Activated CD8-positive, alpha-beta T cell treated with anti-CD3 and anti-CD28 coated beads, Interleukin-2, amount 10 ng/mL, durations not matched to agents 7 days and 5 days (primary cell): ENCODE results near the gene FOXP4. TPM values are rescaled to one million over a fixed set of nuclear protein-coding genes. Genes with fewer than 3 reads are reported as not detected.

ENCODE experiments used
- ATAC-seq: fragments of 150-1000 bp; cut with Tn5 transposase; one replicate; pipeline ENCODE4 v1.10.0; 2021; ENCODE audit warnings: moderate library complexity
- CTCF ChIA-PET: fragments of 350-600 bp; sonication (Branson Sonifier 250); formaldehyde crosslinking; loops from one replicate; lab custom pipeline; 2021; ENCODE audit warnings: antibody characterized with exemption; lab: Charles Lee
- POLR2A ChIA-PET: fragments of 350-600 bp; sonication (Branson Sonifier 250); formaldehyde crosslinking; loops from one replicate; lab custom pipeline; 2021; ENCODE audit warnings: antibody characterized with exemption; lab: Charles Lee
- DNase-seq: peaks from one replicate; pipeline ENCODE4 v3.0.0-alpha.2; 2020
- H3K27ac Mint-ChIP-seq: one replicate; pipeline ENCODE4 v1.8.0; 2021; ENCODE audit warnings: mild to moderate bottlenecking, mixed read lengths
- H3K27me3 Mint-ChIP-seq: one replicate; pipeline ENCODE4 v1.8.0; 2021; ENCODE audit warnings: low read depth, mixed read lengths
- H3K36me3 Mint-ChIP-seq: one replicate; pipeline ENCODE4 v1.8.0; 2021; ENCODE audit warnings: low read depth, mixed read lengths
- H3K4me1 Mint-ChIP-seq: one replicate; pipeline ENCODE4 v1.8.0; 2021; ENCODE audit warnings: low read depth, mixed read lengths
- H3K4me3 Mint-ChIP-seq: one replicate; pipeline ENCODE4 v1.8.0; 2021; ENCODE audit warnings: mild to moderate bottlenecking, mixed read lengths
- H3K9me3 Mint-ChIP-seq: one replicate; pipeline ENCODE4 v1.8.0; 2022; ENCODE audit warnings: mixed read lengths; ENCODE audit not compliant: insufficient read depth
- total RNA-seq, 2 experiments: library from RNA; stranded (reverse); gene quantifications; one replicate each; pipeline ENCODE4 v1.2.3, GENCODE V29; 2021

Gene FOXP4
- total RNA-seq, 2 experiments from 2014 or later: 6.7 to 7.1 TPM

GRCh38 chr6:41593839-41594238, 47.7 kb downstream of the FOXP4 start:
- Mint-ChIP-seq H3K27me3 (no peaks in the 10 kb centered on the region), H3K4me3 (no peak overlapping the region)

GRCh38 chr6:41594326-41594725, 48.1 kb downstream of the FOXP4 start:
- ChIA-PET POLR2A (no interaction called here), CTCF (interaction anchor here (0.6 to 5.3 kb wide), 7 partner anchors 8 to 288 kb away, joined by 3 to 51 read pairs (median 5); no protein-coding TSS in a partner anchor)
- H3K9me3 Mint-ChIP-seq: no peaks in the 10 kb centered on the region
- H3K36me3 Mint-ChIP-seq: no peaks in the 10 kb centered on the region
- DNase-seq (no peak), ATAC-seq (no peak)
- H3K27ac Mint-ChIP-seq: no peak overlapping the region
- no peaks in the 10 kb centered on the region for H3K4me1 Mint-ChIP-seq
- H3K27me3 Mint-ChIP-seq: no peaks in the 10 kb centered on the region
- H3K4me3 Mint-ChIP-seq: no peak overlapping the region

More at GRCh38 chr6:41593839-41594238, 47.7 kb downstream of the FOXP4 start:
- no peaks in the 10 kb centered on the region for H3K36me3 Mint-ChIP-seq
- DNase-seq (no peak), ATAC-seq (no peak)
- POLR2A ChIA-PET: no interaction called here
- no peak overlapping the region for H3K27ac Mint-ChIP-seq
- H3K9me3 Mint-ChIP-seq: no peaks in the 10 kb centered on the region
- CTCF ChIA-PET: interaction anchor here (1.0 to 5.3 kb wide), 6 partner anchors 9 to 226 kb away, joined by 3 to 51 read pairs (median 9); no protein-coding TSS in a partner anchor
- H3K4me1 Mint-ChIP-seq: no peaks in the 10 kb centered on the region

GRCh38 chr6:41594766-41595165, 48.6 kb downstream of the FOXP4 start:
- DNase-seq: no peak
- Mint-ChIP-seq H3K9me3 (no peaks in the 10 kb centered on the region), H3K27ac (peak overlapping the region; percentile 34), H3K4me3 (no peak overlapping the region), H3K27me3 (no peaks in the 10 kb centered on the region), H3K4me1 (no peaks in the 10 kb centered on the region), H3K36me3 (no peaks in the 10 kb centered on the region)
- ChIA-PET CTCF (interaction anchor here (0.6 to 5.3 kb wide), 8 partner anchors 8 to 509 kb away, joined by 3 to 51 read pairs (median 5); no protein-coding TSS in a partner anchor), POLR2A (no interaction called here)
- ATAC-seq: no peak

- DNase-seq (no peak), ATAC-seq (no peak)
- Mint-ChIP-seq H3K4me3 (no peak overlapping the region), H3K9me3 (no peaks in the 10 kb centered on the region), H3K27me3 (no peaks in the 10 kb centered on the region), H3K27ac (peak overlapping the region; percentile 34), H3K36me3 (no peaks in the 10 kb centered on the region), H3K4me1 (no peaks in the 10 kb centered on the region)
- POLR2A ChIA-PET: no interaction called here
- CTCF ChIA-PET: interaction anchor here (0.6 to 5.3 kb wide), 5 partner anchors 88 to 509 kb away, joined by 3 to 51 read pairs (median 5); no protein-coding TSS in a partner anchor
Observed at GRCh38 chr6:41595166-41595565, 49.0 kb downstream of the FOXP4 start.

- H3K9me3 Mint-ChIP-seq: no peaks in the 10 kb centered on the region
- DNase-seq (no peak), ATAC-seq (no peak)
- POLR2A ChIA-PET: no interaction called here
- H3K27ac Mint-ChIP-seq: no peak overlapping the region
- H3K4me3 Mint-ChIP-seq: no peak overlapping the region
- H3K4me1 Mint-ChIP-seq: no peaks in the 10 kb centered on the region
- H3K27me3 Mint-ChIP-seq: no peaks in the 10 kb centered on the region
- H3K36me3 Mint-ChIP-seq: no peaks in the 10 kb centered on the region
- CTCF ChIA-PET: interaction anchor here (1.1 to 2.5 kb wide), 3 partner anchors 86 to 228 kb away, joined by 3 to 16 read pairs (median 5); no protein-coding TSS in a partner anchor
Observed at GRCh38 chr6:41596096-41596685, 50.0 kb downstream of the FOXP4 start.

GRCh38 chr6:41596807-41597206, 50.6 kb downstream of the FOXP4 start:
- ChIA-PET POLR2A (no interaction called here), CTCF (interaction anchor here (0.7 to 1.1 kb wide), 2 partner anchors 85 to 86 kb away, joined by 3 to 4 read pairs; no protein-coding TSS in a partner anchor)
- H3K9me3 Mint-ChIP-seq: no peaks in the 10 kb centered on the region
- ATAC-seq (no peak), DNase-seq (no peak)
- H3K27me3 Mint-ChIP-seq: no peaks in the 10 kb centered on the region
- H3K4me3 Mint-ChIP-seq: no peak overlapping the region
- no peaks in the 10 kb centered on the region for H3K4me1 Mint-ChIP-seq
- no peak overlapping the region for H3K27ac Mint-ChIP-seq
- no peaks in the 10 kb centered on the region for H3K36me3 Mint-ChIP-seq

- H3K4me3 Mint-ChIP-seq: no peak overlapping the region
- ATAC-seq: peak; percentile 34
- CTCF ChIA-PET: interaction anchor here (0.7 to 1.1 kb wide), 3 partner anchors 14 to 86 kb away, joined by 3 to 4 read pairs (median 3); no protein-coding TSS in a partner anchor
- H3K4me1 Mint-ChIP-seq: no peaks in the 10 kb centered on the region
- no peak for DNase-seq
- H3K9me3 Mint-ChIP-seq: no peaks in the 10 kb centered on the region
- H3K36me3 Mint-ChIP-seq: no peaks in the 10 kb centered on the region
- POLR2A ChIA-PET: no interaction called here
- no peaks in the 10 kb centered on the region for H3K27me3 Mint-ChIP-seq
- H3K27ac Mint-ChIP-seq: no peak overlapping the region
Observed at GRCh38 chr6:41597246-41598000, 51.2 kb downstream of the FOXP4 start.

GRCh38 chr6:41598670-41599014, 52.5 kb downstream of the FOXP4 start:
- POLR2A ChIA-PET: interaction anchor here (0.6 kb wide), 1 partner anchor 144 kb away, joined by 3 read pairs; no protein-coding TSS in a partner anchor
- Mint-ChIP-seq H3K27me3 (no peaks in the 10 kb centered on the region), H3K36me3 (no peaks in the 10 kb centered on the region), H3K4me1 (peaks cover 4% of the 10 kb centered on the region), H3K27ac (no peak overlapping the region), H3K4me3 (no peak overlapping the region), H3K9me3 (no peaks in the 10 kb centered on the region)
- ATAC-seq: no peak
- no peak for DNase-seq
- CTCF ChIA-PET: interaction anchor here (0.7 kb wide), 1 partner anchor 85 kb away, joined by 3 read pairs; no protein-coding TSS in a partner anchor

GRCh38 chr6:41599015-41599851, 53.1 kb downstream of the FOXP4 start:
- peaks cover 4% of the 10 kb centered on the region for H3K4me1 Mint-ChIP-seq
- no peaks in the 10 kb centered on the region for H3K9me3 Mint-ChIP-seq
- no peak for ATAC-seq
- no peaks in the 10 kb centered on the region for H3K27me3 Mint-ChIP-seq
- ChIA-PET POLR2A (interaction anchor here (0.6 kb wide), 1 partner anchor 145 kb away, joined by 3 read pairs; no protein-coding TSS in a partner anchor), CTCF (interaction anchor here (0.7 kb wide), 1 partner anchor 84 kb away, joined by 3 read pairs; no protein-coding TSS in a partner anchor)
- no peak overlapping the region for H3K27ac Mint-ChIP-seq
- H3K36me3 Mint-ChIP-seq: no peaks in the 10 kb centered on the region
- no peak overlapping the region for H3K4me3 Mint-ChIP-seq
- DNase-seq: no peak

GRCh38 chr6:41599852-41600445, 53.8 kb downstream of the FOXP4 start:
- DNase-seq: no peak
- CTCF ChIA-PET: interaction anchor here (7.4 kb wide), 1 partner anchor 84 kb away, joined by 74 read pairs; no protein-coding TSS in a partner anchor
- H3K4me3 Mint-ChIP-seq: no peak overlapping the region
- H3K9me3 Mint-ChIP-seq: no peaks in the 10 kb centered on the region
- H3K36me3 Mint-ChIP-seq: no peaks in the 10 kb centered on the region
- no peak overlapping the region for H3K27ac Mint-ChIP-seq
- H3K27me3 Mint-ChIP-seq: no peaks in the 10 kb centered on the region
- POLR2A ChIA-PET: no interaction called here
- no peak for ATAC-seq
- H3K4me1 Mint-ChIP-seq: peaks cover 4% of the 10 kb centered on the region
